ENCODE measurements around the gene ZBTB2.

GRCh38 chr6:151388236-151388635, 3.1 kb downstream of the ZBTB2 start:
- TF ChIP-seq EZH2phosphoT487 (IDR thresholded peaks at IDR 0.05; ENCODE audit: borderline replicate concordance, low read length): no peak
- TF ChIP-seq, protein P1, sequence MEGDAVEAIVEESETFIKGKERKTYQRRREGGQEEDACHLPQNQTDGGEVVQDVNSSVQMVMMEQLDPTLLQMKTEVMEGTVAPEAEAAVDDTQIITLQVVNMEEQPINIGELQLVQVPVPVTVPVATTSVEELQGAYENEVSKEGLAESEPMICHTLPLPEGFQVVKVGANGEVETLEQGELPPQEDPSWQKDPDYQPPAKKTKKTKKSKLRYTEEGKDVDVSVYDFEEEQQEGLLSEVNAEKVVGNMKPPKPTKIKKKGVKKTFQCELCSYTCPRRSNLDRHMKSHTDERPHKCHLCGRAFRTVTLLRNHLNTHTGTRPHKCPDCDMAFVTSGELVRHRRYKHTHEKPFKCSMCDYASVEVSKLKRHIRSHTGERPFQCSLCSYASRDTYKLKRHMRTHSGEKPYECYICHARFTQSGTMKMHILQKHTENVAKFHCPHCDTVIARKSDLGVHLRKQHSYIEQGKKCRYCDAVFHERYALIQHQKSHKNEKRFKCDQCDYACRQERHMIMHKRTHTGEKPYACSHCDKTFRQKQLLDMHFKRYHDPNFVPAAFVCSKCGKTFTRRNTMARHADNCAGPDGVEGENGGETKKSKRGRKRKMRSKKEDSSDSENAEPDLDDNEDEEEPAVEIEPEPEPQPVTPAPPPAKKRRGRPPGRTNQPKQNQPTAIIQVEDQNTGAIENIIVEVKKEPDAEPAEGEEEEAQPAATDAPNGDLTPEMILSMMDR (IDR thresholded peaks at IDR 0.05; ENCODE audit: low read depth, low read length, poor library complexity, severe bottlenecking): no peak

All from DOHH2 (cell line).